Right lobe of liver (tissue), 6 donors: ENCODE measurements around the gene ARHGEF18. TPM values are rescaled to one million over a fixed set of nuclear protein-coding genes. Genes with fewer than 3 reads are reported as not detected.

Experiments
- ATAC-seq, 4 donors: fragments of 200-7000 bp; cut with Tn5 transposase; one replicate each; pipeline ENCODE4 v1.9.1; 2020; ENCODE audit warnings: mild to moderate bottlenecking in 4 of 4, moderate library complexity in 4 of 4
- DNase-seq, 3 donors: peaks; one replicate each; pipeline ENCODE4 v3.0.0-alpha.2; 2020
- H3K27ac ChIP-seq, 3 donors: fragments of 200-600 bp; one replicate each; pipeline ENCODE4 v1.8.0; 2022
- H3K27me3 ChIP-seq, 2 donors: fragments of 200-600 bp; one replicate each; pipeline ENCODE4 v1.8.0; 2022
- H3K36me3 ChIP-seq, 4 donors: fragments of 200-600 bp; sonication (generic) in 1 of 4; one replicate each; pipeline versions ENCODE4 v1.5.1 to v1.8.0; 2017 to 2022; ENCODE audit warnings: control low read depth in 1 of 4
- H3K4me1 ChIP-seq, 4 donors: fragments of 200-600 bp; sonication (generic) in 1 of 4; one replicate each; pipeline versions ENCODE4 v1.5.1 to v1.8.0; 2017 to 2022; ENCODE audit warnings: control low read depth in 1 of 4
- H3K4me3 ChIP-seq, 3 donors: fragments of 200-600 bp; one replicate each; pipeline ENCODE4 v1.8.0; 2022
- H3K9me3 ChIP-seq, 4 donors: fragments of 200-600 bp; sonication (generic) in 1 of 4; one replicate each; pipeline versions ENCODE4 v1.5.1 to v1.8.0; 2017 to 2022; ENCODE audit warnings: control low read depth in 1 of 4
- POLR2A ChIP-seq: fragments of 450-650 bp; IDR thresholded peaks from one replicate; pipeline ENCODE4 v1.6.1; 2017; ENCODE audit warnings: antibody characterized with exemption, mild to moderate bottlenecking
- WGBS: methylation state at CpG from one replicate; pipeline ENCODE4 v1.1.6; 2018; ENCODE audit warnings: low coverage, low lambda C conversion rate; ENCODE audit not compliant: insufficient coverage; ENCODE audit errors: missing lambda C conversion rate; 5-methylcytosine and 5-hydroxymethylcytosine counted together
- intact Hi-C, 2 donors: fragments of 100-400 bp; cut with DNase I; formaldehyde crosslinking; loops; one replicate each; pipeline versions ENCODE4 v1.11.2 to v1.14.1; 2022
- total RNA-seq, 6 experiments: library from RNA; depleted of rRNA in 2 of 6; stranded (reverse); fragments of >200 nt in 2 of 6; fragmentation: NEBNext Ultra II Directional in 3 of 6; extraction: Animal tissue kit (Norgen Biotek cat#: 25700) in 3 of 6; gene quantifications; one replicate each; pipeline versions ENCODE4 v1.1.0 to v1.2.4, GENCODE V29; 2016 to 2023
- TF ChIP-seq, protein P1 (sequence below), 4 donors: fragments of 200-600 bp in 3 of 4; fragments of 450-650 bp in 1 of 4; IDR thresholded peaks; one replicate each; pipeline versions ENCODE4 v1.5.1 to v1.8.0; 2016 to 2022; ENCODE audit warnings: antibody characterized with exemption in 4 of 4, mild to moderate bottlenecking in 2 of 4
- donor health status: DM: no; HTN: yes; CAD: no.
- donor health status: DM: no; HTN: no; CAD: no.
- donor health status: DM: no; HTN: no; CAD: no.
- donor health status: DM: no; HTN: yes; CAD: no.
- donor health status: DM: no; HTN: yes; CAD: no.

The ARHGEF18 gene
- total RNA-seq, 6 experiments from 2014 or later, result 15.1 to 19.2 (median 17.7) TPM

DNA sequence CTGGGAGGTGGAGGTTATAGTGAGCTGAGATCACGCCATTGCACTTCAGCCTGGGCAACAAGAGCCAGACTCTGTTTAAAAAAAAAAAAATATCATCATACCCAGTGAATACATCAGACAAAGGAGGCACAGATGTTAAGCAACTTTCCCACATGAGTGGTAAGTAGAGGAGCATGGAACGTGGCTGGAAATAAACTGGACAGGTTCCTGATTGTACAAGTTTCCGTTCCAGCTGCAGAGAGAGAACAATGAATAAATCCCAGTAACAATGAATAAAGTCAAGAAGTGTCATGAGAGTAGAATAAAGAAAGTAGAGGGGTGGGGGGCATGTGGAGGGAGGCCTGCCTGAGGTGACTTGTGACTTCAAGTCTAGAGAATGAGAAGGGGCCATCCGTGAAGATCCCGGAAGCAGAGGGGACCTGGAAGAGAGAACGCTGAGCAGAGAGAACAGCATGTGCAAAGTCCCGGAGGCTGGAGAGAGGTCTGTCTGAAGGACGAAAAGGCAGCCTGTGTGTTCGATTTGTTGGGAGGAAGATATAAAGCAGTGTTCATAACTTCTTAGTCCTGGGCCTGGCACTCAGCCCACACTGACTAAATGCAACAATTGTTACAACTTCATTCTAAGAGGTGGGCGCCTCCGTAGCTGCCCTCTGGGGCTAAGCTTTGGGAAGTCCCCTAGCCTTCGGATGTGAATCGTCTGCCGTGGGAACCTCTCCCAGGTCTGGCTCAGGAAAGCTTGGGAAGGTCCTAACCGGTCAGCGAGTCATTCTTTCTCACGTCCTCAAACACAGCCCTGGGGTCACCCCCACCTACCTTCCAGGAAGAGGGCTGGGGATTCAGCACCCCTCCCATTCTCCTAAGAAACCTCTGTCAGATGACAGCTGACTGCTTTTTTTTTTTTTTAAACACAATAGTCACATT, 15.3 kb upstream of the ARHGEF18 start:
- Histone ChIP-seq H3K27me3 (no peaks in the 10 kb centered on the region), H3K27ac (peak overlapping the region in 1 of 3 donors; percentile 39), H3K9me3 (no peaks in the 10 kb centered on the region), H3K36me3 (no peaks in the 10 kb centered on the region), H3K4me3 (no peak overlapping the region), H3K4me1 (no peaks in the 10 kb centered on the region)
- peak; percentile 44 to 79 (median 59) for ATAC-seq
- WGBS, result 64% methylated on average over 11 of the region's 17 CpGs
- no peak for TF ChIP-seq POLR2A
- TF ChIP-seq, protein P1, sequence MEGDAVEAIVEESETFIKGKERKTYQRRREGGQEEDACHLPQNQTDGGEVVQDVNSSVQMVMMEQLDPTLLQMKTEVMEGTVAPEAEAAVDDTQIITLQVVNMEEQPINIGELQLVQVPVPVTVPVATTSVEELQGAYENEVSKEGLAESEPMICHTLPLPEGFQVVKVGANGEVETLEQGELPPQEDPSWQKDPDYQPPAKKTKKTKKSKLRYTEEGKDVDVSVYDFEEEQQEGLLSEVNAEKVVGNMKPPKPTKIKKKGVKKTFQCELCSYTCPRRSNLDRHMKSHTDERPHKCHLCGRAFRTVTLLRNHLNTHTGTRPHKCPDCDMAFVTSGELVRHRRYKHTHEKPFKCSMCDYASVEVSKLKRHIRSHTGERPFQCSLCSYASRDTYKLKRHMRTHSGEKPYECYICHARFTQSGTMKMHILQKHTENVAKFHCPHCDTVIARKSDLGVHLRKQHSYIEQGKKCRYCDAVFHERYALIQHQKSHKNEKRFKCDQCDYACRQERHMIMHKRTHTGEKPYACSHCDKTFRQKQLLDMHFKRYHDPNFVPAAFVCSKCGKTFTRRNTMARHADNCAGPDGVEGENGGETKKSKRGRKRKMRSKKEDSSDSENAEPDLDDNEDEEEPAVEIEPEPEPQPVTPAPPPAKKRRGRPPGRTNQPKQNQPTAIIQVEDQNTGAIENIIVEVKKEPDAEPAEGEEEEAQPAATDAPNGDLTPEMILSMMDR (IDR thresholded peaks at IDR 0.05), result no peak
- peak in 1 of 3 donors; percentile 59 for DNase-seq
- intact Hi-C loops, result no loop called here

DNA sequence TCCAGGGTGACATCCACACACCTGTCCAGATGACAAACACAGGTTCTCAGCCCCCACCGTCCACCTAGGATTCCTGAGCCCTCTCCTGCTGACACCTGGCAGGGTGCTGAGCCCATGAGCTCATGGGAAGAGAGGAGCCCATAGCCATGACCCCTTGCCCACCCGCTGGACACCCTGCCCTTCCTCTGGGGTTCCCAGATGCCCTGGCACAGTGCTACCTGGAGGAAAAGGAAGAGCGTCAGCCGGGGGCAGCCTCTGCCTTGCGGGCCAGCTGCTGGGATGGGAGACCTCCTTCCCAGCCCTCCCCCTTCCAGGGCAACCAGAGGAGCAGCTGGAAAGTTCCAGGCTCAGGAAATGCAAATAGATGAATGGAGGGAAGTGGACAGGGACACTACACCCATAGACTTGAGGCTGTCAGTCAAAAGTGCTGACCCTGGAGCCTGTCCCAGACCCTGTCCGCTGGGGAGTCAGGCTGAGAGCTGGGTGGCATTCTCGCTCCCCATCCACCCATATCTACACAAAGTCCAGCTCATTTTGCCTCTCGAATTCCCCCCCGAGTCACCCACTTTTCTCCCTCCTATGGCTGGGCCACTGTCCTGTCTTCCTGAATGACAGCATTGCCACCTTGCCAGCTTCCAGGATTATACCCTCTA, 12.3 kb upstream of the ARHGEF18 start:
- Histone ChIP-seq H3K27ac (no peak overlapping the region), H3K27me3 (no peaks in the 10 kb centered on the region), H3K4me1 (peaks cover 0 to 3% (median under 1%) of the 10 kb centered on the region in 4 donors), H3K4me3 (no peak overlapping the region), H3K36me3 (no peaks in the 10 kb centered on the region), H3K9me3 (no peaks in the 10 kb centered on the region)
- DNase-seq, result peak in 1 of 3 donors; percentile 41
- intact Hi-C loops, result no loop called here
- no peak for TF ChIP-seq POLR2A
- TF ChIP-seq, protein P1 (IDR thresholded peaks at IDR 0.05), result no peak
- peak; percentile 26 to 43 (median 35) for ATAC-seq
- 68% methylated on average over 3 of the region's 9 CpGs for WGBS

DNA sequence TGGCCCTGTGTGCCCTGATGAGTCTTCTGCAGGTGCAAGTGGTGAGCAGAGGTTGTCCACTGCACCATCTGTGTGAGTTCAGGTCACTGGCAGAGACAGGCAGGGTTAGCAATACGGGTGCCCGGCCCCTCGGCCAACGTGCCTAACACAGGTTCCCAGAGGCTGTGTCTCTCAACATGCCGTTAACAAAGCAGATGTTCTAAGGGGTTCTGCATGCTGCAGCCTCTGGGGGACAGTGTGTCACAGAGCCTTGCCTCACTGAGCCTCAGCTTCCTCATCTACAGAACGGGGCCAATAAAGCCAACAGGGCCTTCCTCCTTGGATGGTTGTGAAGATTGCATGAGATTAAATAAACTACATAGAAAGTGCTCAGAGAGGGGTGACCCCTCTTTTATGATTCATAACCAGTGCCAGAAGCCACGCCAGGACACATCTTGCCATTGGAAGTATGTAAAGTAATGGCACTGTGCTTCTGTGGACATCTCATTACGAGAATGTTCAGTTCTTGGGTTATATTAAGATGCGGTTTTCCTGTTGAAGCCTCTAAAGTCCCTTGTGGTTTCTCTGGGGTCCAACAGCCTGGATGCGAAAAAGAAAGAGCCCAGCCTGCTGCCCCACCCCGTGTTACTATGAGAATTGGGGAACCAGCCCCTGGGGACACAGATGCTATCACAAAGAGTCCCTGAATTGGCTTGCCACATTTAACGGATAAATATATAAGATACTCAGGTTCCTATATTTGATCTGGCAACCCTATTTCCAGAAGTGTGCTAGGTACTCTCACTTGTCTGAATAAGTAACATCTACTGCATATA, 11.2 kb upstream of the ARHGEF18 start:
- H3K4me1 ChIP-seq, result peaks cover 0 to 3% (median under 1%) of the 10 kb centered on the region in 4 donors
- DNase-seq (no peak), ATAC-seq (peak in 3 of 4 donors; percentile 14 to 45 (median 20))
- 47% methylated on average over 7 of the region's 12 CpGs for WGBS
- H3K27ac ChIP-seq, result no peak overlapping the region
- intact Hi-C loops, result no loop called here
- no peaks in the 10 kb centered on the region for H3K27me3 ChIP-seq
- H3K36me3 ChIP-seq, result no peaks in the 10 kb centered on the region
- TF ChIP-seq POLR2A, result no peak
- no peak overlapping the region for H3K4me3 ChIP-seq
- H3K9me3 ChIP-seq, result no peaks in the 10 kb centered on the region

DNA sequence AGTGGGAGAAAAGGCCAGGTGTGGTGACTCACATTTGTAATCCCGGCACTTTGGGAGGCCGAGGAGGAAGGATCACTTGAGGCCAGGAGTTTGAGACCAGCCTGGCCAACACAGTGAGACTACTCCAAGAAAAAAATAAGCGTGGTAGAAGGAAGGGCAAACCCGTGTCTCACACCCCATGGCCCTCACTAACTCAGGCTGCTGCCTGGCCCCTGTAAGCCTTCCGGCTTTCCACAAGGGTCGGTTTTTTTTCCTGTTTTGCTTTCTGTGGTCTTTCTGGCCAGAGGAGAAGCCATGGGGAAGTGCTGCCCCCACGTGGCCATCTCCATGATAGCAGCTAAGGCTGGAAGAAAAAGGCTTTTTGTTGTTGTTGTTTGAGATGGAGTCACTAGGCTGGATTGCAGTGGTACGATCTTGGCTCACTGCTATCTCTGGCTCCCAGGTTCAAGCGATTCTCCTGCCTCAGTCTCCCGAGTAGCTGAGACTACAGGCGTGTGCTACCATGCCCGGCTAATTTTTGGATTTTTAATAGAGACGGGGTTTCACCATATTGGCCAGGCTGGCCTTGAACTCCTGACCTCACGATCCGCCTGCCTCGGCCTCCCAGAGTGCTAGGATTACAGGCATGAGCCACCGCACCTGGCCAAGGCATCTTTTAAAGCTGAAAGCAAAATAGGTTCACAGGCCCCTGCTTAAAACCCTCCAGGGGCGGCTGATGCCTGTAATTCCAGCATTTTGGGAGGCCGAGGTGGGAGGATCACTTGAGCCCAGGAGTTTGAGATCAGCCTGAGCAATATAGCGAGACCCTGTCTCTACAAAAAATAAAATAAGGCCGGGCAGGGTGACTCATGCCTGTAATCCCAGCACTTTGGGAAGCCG, 7.5 kb upstream of the ARHGEF18 start:
- H3K27ac ChIP-seq, result no peak overlapping the region
- peaks cover 0 to 3% (median under 1%) of the 10 kb centered on the region in 4 donors for H3K4me1 ChIP-seq
- peak; percentile 69 to 88 (median 76) for ATAC-seq
- no peaks in the 10 kb centered on the region for H3K9me3 ChIP-seq
- TF ChIP-seq POLR2A, result no peak
- TF ChIP-seq, protein P1 (IDR thresholded peaks at IDR 0.05), result peak; percentile 90 to 97 (median 94)
- 16% methylated on average over 14 of the region's 22 CpGs for WGBS
- no peaks in the 10 kb centered on the region for H3K27me3 ChIP-seq
- intact Hi-C loops, result loop anchor here (5.0 to 10.0 kb wide), 2 partner anchors 236 to 239 kb away; no protein-coding TSS in a partner anchor
- DNase-seq, result peak; percentile 66 to 79 (median 75)
- H3K4me3 ChIP-seq, result no peak overlapping the region
- no peaks in the 10 kb centered on the region for H3K36me3 ChIP-seq
